ENCODE measurements around the gene NAT16. TPM values are rescaled to one million over a fixed set of nuclear protein-coding genes. Genes with fewer than 3 reads are reported as not detected.

Gene NAT16
- total and polyA plus RNA-seq, 9 of the 15 experiments (the other 6 are each of a cell fraction or from before 2014, with no cell fraction given) = 0.04 TPM; not detected in 8

- no peak for TF ChIP-seq FOXP4 (CRISPR knock-in tag; IDR thresholded peaks at IDR 0.05; ENCODE audit: borderline replicate concordance)
- TF ChIP-seq ESRRA (IDR thresholded peaks at IDR 0.05; ENCODE audit: borderline replicate concordance, low read depth) = peak; percentile 79
- no peak for TF ChIP-seq ZNF507 (tag; conservative IDR thresholded peaks at IDR 0.05)
- TF ChIP-seq PKNOX1 (IDR thresholded peaks at IDR 0.05) = peak; percentile 88
- TF ChIP-seq NR1H2 (CRISPR knock-in tag; IDR thresholded peaks at IDR 0.05) = no peak
- no peak for TF ChIP-seq XRCC4 (IDR thresholded peaks at IDR 0.05; ENCODE audit: extremely low read depth, insufficient read depth, insufficient read length)
- peak; percentile 23 to 84; a peak in 3 of 4 replicates for TF ChIP-seq TBL1XR1 (IDR thresholded peaks at IDR 0.05; ENCODE audit: low read length in 2 of 2)
- no peak for TF ChIP-seq SETDB1 (IDR thresholded peaks at IDR 0.05; ENCODE audit: low read length)
- no peak for TF ChIP-seq ARID4B (CRISPR knock-in tag; IDR thresholded peaks at IDR 0.05)
- TF ChIP-seq PTBP1 (IDR thresholded peaks at IDR 0.05; ENCODE audit: low read depth, low read length) = no peak
- TF ChIP-seq CC2D1A (IDR thresholded peaks at IDR 0.05) = peak; percentile 81
- no peak for TF ChIP-seq U2AF2 (optimal IDR thresholded peaks at IDR 0.05; ENCODE audit: low read depth, low read length)
- no peak for TF ChIP-seq BCL6 (CRISPR knock-in tag; IDR thresholded peaks at IDR 0.05)
- no peak for TF ChIP-seq DACH1 (IDR thresholded peaks at IDR 0.05; ENCODE audit: partially characterized antibody)
- TF ChIP-seq CBX2 (IDR thresholded peaks at IDR 0.05; ENCODE audit: insufficient read depth, low read length, poor library complexity, severe bottlenecking) = no peak
- no peak for TF ChIP-seq NELFE (IDR thresholded peaks at IDR 0.05; ENCODE audit: insufficient read depth, insufficient read length)
- TF ChIP-seq RB1 (IDR thresholded peaks at IDR 0.05; ENCODE audit: low read depth) = peak; percentile 63; the same call in 1 of the 2 replicates
- TF ChIP-seq IRF2 (CRISPR knock-in tag; IDR thresholded peaks at IDR 0.05) = no peak
- TF ChIP-seq ZNF232 (CRISPR knock-in tag; IDR thresholded peaks at IDR 0.05) = no peak
- TF ChIP-seq ZNF398 (CRISPR knock-in tag; IDR thresholded peaks at IDR 0.05) = no peak
Measured at GRCh38 chr7:101138213-101138870, 41.8 kb downstream of the NAT16 start (continued).
